ENCODE measurements around the gene KLHL10.
"Not testable (repeated sequence)": the region's sequence is repeated elsewhere in the genome, so short reads cannot be mapped to it uniquely, and the experiment has no call there.

KLHL10 gene

DNA sequence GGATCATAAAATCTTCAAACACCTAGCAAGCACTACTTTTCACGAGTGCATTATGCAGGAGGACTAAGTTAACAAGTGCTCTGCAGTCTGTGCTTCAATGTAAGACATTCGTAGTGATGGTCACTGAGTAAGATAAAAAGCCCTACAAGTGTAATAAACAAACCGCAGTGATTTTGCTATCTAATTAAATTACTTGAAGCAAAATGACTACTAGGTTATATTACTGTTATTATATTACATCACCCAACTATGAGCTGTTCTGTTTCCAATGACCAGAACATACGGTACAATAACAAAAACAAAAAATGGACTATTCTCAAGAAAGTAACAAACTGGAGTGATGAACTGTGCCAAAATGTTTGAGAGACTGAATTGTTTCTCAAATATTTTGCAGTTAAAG, 11.2 kb downstream of the KLHL10 start:
- in situ Hi-C loops (cut with MboI; ENCODE audit: low sequenced_read_pairs): no loop called here

DNA sequence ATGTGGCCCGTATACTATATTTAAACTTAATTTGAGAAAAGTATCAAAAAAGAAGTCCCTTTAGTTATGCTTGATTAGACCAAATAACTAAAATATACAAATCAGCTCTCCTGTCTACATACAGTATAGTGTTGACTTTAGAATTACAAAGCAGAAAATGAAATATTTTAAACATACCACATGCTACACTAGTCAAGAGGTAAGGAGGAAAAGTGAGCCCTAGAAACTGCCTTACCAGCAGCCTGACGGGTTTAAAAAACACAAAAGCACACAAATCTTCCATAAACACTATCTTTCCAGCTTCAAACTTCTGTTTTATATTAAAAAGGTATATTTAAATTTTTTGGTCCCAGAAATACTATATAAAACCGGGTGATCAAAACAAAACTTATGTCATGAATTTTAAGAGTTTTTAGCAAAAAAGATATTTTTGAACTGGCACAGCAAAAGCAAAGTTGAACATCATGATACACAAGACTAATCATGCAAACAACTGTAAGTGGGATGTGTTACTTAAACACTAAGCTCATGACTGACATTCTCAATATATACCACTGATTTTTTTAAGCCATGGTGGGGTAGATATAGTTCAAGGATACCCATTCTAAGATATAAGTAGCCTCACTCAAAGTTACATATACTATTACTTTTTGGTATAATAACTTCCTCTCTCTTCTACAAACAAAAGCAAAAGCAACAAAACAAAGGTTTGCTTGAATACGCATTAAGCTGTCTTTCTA, 11.8 kb downstream of the KLHL10 start:
- in situ Hi-C loops (cut with MboI; ENCODE audit: low sequenced_read_pairs): no loop called here

DNA sequence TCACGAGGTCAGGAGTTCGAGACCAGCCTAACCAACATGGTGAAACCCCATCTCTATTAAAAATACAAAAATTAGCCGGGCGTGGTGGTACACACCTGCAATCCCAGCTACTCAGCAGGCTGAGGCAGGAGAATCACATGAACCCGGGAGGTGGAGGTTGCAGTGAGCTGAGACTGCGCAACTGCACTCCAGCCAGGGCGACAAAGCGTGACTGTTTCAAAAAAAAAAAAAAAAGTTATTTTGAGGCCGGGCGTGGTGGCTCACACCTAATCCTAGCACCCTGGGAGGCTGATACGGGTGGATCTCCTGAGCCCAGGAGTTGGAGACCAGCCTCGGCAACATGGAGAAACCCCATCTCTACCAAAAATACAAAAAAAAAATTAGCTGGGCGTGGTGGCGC, 13.8 kb downstream of the KLHL10 start:
- in situ Hi-C loops (cut with MboI; ENCODE audit: low sequenced_read_pairs): not testable (repeated sequence)

DNA sequence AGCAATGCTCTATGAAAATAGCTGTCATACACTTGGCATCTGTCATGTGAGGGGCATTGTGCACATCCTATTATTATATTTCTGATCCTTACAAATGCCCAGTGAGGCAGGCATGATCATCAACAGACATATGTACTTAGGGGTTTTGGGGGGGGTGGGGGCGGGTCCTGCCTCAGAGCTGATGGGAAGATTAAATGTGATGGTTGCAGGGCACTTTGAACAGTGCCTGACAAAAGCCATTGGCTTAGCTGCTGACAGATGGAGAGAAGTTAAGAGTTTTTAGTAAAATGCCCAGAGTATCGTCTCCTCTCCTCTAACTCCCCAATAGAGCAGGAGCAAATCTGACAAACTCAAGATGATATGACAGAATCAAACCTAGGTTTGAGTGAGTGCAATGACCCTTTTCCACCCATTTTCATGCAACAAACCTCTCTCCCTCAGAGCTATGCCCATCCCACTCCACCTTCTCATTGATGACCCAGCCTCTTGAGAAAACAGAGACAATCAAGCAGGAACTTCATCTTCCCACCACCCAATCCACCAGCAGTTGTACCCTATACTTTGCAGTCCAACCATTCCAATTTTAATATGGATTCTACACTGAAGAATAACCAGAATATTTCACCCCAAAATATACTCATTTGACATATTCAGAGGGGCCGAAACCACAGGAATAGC, 22.8 kb downstream of the KLHL10 start:
- in situ Hi-C loops (cut with MboI; ENCODE audit: low sequenced_read_pairs): no loop called here

DNA sequence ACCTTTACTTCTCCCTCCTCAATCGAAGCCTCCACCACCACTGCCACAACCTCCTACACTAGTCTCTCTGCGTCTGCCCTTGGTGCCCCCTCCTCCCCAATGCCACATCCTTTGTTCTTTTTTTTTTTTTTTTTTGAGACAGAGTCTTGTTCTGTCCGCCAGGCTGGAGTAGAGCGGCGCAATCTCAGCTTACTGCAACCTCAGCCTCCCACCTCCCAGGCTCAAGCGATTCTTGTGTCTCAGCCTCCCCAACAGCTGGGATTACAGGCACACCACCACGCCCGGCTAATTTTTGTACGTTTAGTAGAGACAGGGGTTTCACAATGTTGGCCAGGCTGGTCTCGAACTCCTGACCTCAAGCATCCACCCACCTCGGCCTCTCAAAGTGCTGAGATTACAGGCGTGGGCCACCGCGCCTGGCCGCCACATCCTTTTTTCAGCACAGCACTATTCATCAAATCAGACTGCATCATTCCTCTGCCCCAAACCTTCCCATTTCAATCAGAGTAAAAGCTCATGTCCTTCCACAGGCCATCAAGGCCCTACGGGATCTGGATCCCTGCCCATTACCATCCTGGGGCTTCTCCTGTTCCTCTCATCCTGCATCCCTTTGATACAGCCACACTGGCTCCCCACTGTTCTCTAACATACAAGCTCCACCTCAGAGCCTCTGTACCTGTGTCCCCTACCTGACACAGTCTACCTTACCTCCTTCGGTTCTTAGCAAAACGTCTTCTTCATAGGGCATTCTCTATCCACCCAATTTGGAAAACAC, 25.6 kb downstream of the KLHL10 start:
- in situ Hi-C loops (cut with MboI; ENCODE audit: low sequenced_read_pairs): no loop called here

DNA sequence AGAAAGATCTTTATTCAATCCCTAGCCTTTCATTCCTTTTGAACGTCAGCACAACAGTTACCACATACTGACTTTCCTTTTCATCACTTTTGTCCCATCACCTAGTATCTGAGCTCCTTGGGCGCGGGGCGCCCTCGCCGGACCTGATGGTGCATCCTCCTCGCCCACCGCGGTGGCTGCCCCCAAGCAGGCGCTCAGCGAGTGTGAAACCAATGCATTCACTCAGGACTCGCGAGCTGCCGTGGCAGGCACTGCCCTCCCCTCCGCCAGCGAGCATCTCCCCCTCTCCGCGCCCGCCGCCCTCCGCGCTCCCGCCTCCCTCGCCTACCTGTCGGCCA, 26.8 kb downstream of the KLHL10 start:
- in situ Hi-C loops (cut with MboI; ENCODE audit: low sequenced_read_pairs): no loop called here

DNA sequence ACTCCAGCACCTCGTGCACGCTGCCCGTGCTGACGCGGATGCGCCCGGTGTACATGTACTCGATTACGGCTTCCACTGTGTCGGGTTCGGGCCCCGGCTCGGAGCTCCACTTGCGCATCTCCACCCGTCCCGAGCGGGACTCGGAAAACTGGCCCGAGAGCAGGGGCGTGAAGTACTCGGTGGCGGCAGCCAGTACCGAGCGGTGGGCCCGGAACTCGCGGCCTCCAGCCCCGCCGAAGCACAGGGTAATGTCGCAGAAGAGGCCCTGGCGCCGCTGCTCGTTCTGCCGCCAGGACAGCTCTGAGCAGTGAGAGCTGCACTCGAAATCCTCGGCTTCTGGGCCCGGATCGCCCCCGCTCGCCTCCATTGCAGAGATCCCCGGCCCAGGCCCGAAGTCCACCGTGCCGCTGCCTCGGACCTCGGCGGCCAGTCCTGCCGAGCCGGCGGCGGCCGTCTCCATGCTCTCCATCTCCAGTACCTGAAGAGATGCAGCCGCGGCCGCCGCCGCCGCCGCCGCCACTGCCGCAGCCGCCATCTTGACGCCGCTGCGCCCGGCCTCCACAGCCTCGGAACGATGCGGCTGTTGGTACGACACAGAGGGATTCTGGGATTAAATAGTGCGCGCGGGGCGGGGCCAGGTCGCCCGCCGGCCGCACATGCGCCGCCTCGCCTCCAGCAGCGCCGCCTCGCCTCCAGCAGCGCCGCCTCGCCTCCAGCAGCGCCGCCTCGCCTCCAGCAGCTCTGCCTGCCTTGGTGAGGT, 27.4 kb downstream of the KLHL10 start, which contains the start of gene KLHL11:
KLHL11 (minus strand) TSS at position 588 of the 760 bp plus-strand sequence; CDS start at position 535, 53 bp downstream.
- in situ Hi-C loops (cut with MboI; ENCODE audit: low sequenced_read_pairs): no loop called here

DNA sequence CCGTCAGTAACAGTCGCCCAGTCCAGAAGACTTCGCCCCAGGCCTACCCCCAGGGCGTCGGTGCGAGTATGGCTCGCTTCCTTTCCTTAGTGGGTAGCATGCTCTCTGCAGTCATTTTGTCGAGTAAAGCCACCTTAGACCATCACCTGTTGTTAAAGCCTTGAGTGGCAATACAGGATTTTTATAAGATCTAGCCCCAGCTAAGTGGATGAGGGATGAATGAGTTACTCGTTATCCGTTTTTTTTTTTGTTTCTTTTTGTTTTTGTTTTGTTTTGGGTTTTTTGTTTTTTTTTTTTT, 27.9 kb downstream of the KLHL10 start:
- in situ Hi-C loops (cut with MboI; ENCODE audit: low sequenced_read_pairs): no loop called here

DNA sequence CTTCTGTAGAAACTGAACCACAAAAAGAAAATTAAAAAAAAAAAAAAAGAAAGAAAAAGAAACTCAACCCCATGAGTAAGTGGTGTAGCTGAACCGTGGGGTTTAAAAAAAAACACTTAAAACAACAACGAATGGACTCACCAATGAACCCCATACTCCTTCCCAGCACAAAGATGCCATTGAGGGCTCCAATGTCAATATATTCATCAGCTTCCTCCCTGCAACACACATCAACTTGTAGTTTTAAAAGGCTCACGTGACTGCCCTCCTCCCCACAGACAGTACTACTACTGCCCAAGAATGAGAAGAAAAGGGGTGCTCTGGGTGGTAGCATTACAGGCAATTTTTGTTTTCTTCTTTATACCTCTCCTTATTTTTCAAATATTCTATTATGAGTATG, 30.9 kb downstream of the KLHL10 start:
- in situ Hi-C loops (cut with MboI; ENCODE audit: low sequenced_read_pairs): no loop called here

DNA sequence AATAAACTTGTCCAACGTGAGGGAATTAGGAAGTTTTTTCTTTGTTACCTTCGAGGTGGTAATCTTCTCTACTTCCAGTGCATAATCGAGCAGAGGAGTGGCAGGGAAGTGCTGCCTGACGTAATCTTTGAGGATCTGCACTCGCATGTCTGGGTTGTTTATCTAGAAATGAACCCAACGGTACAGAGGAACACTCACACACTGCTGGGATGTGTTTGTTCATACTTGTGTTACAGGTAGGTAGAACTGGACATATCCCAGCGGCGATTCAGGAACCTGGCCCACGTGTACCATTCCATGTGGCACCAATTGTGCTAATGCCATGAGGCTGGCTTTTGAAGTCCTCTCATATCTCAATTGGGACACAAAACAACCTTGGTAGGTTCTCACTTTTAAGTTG, 31.8 kb downstream of the KLHL10 start:
- in situ Hi-C loops (cut with MboI; ENCODE audit: low sequenced_read_pairs): no loop called here

DNA sequence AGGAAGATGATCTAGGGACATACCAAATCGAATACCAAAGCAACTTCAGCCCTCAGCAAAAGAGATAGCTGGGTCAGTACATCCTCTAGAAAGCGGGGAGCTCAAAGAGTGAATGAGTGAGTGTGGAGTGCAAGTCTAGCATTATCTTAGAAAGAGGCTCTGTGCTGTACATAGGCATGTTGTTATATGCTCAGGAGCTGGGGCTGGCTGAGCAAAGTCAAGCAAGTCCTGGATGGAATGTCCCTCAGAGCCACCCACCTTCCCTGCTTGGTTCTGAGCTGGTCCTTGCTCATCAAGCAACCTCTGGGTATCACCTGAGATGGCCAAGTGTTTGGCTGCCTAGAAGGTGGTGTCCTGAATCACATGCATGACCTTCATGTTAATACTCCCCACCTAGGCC, 32.5 kb downstream of the KLHL10 start:
- in situ Hi-C loops (cut with MboI; ENCODE audit: low sequenced_read_pairs): no loop called here

DNA sequence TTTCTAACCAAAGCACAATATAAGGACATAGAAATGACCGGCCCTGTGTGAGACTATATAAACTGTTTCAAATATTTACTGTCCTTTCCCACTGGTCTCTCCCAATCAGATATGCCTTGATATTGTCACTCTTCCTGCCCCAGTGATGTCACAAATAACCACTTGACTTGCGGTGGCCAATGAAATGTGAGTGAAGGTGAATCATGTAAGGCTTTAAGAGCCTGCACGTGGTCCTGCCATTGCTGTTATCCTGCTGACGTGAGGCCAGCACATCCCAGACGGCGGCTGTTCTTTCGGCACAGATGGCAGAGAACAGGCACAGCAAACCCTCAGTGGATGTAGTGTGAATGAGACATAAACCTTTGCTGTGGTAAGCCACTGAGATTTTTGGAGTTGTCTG, 33.0 kb downstream of the KLHL10 start:
- in situ Hi-C loops (cut with MboI; ENCODE audit: low sequenced_read_pairs): no loop called here

DNA sequence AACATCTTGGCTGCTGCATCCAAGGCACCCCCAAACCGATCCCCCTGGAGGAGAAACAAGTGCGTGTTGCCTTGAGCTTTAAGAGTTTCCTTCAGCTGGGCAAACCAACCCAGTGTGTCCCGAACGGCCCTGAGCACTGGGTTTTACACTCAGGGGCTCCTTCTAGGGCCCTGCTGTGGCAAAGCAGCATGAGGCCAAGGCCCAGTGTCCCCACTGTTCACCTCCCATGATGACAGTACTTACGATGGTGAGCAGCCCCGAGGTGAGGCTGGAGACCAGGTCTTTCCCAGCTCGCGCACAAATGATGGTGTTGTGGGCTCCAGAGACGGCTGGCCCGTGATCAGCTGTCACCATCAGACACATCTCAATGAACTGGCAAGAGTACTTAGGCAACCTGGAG, 34.2 kb downstream of the KLHL10 start:
- in situ Hi-C loops (cut with MboI; ENCODE audit: low sequenced_read_pairs): no loop called here

DNA sequence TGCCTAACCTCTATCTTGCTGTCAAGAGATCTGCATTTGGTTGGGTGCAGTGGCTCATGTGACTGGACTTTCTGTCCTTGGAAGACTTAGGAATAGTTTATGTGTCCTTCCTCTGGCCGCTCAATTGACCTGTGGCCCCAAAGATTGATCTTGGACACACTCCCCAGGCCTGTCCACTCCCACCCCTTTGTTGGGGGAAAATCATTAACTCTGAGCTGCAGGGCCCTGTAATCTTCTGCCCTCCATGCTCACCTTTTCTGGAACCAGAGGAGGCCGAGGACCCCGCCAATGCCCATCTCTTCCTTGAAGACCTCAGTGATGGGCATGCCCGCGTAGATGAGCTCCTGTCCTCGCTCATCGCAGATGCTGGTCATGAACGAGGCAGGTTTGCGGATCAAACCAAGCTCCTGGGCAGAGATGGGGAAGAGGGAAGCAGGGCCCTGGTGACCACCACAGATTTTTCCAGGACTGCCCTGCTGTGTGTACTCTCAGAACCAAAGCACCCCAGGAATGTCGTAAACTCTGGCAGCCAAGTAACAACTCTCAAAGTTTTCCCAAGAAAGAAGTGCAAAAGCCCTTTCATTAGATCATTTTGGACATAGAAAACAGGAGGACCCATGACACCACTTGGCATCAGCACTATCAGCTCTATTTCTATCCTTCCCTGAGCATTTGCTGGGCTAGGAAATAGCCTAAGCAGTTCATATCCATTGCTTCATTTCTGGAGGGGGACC, 36.1 kb downstream of the KLHL10 start:
- in situ Hi-C loops (cut with MboI; ENCODE audit: low sequenced_read_pairs): no loop called here

DNA sequence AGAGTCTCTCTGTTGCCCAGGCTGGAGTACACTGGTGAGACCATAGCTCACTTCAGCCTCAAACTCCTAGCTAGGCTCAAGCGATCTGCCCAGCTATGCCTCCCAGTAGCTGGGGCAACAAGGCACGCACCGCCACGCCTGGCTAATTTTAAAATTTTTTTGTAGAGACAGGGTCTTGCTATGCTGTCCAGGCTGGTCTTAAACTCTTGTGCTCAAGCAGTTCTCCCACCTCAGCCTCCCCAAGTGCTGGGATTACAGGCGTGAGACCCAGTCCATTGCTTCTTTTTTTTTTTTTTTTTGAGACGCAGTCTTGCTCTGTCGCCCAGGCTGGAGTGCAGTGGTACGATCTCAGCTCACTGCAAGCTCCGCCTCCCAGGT, 36.7 kb downstream of the KLHL10 start:
- in situ Hi-C loops (cut with MboI; ENCODE audit: low sequenced_read_pairs): not testable (repeated sequence)

DNA sequence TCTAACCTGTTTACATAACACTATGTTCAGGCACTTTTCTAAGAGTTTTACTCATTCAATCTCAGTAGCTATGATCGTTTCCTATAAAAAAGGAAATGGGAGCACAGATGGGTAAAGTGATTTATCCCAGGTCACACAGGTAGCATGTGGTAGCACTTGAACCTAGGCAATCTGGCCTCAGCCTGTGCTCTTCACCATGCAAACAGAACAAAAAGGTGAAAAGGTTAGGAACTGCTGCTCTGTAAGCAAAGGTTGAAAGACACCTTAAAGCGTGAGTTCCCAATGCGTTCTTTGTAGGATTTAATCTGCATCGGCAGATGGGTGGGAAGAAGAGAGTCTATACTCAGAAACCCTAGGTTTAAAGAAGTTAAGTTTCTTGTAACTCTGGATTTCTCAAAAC, 42.5 kb downstream of the KLHL10 start:
- in situ Hi-C loops (cut with MboI; ENCODE audit: low sequenced_read_pairs): no loop called here

DNA sequence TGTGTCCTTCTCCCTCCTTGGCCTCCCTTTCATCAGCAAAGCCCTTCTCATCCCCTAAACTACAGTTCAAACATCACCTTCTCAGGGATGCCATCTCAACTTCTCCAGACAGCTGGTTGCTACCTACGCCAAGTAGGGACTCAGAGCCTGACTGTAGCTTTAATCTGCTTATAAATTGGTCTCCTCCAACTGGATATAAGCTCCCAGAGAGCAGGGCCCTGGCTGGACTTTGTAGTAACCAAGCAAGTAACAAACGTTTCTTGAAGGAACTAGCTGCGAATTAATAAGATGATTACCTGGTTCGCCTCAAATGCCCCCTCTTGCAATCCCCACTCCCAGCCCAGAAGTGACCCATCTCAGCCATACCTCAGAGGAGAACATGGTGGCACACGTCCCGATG, 45.1 kb downstream of the KLHL10 start:
- in situ Hi-C loops (cut with MboI; ENCODE audit: low sequenced_read_pairs): no loop called here

DNA sequence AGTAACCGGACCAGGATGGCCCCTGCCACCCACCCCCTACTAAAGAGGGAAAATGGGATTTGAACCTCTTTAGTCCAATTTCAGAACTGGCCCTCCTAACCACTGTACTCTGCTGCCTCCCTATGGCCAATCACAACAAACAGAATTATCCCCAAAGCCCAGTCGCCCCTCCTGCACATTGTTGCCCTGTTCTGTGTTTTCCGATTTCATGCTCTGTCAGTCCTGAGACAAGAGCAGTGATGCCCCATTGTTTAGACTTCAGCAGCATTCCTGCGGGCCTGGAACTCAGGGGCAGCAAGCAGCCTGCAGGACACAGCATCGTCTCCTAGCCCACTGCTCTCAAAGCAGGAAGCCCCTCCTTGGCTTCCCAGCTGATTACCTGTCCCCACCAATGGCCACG, 48.1 kb downstream of the KLHL10 start:
- in situ Hi-C loops (cut with MboI; ENCODE audit: low sequenced_read_pairs): no loop called here

DNA sequence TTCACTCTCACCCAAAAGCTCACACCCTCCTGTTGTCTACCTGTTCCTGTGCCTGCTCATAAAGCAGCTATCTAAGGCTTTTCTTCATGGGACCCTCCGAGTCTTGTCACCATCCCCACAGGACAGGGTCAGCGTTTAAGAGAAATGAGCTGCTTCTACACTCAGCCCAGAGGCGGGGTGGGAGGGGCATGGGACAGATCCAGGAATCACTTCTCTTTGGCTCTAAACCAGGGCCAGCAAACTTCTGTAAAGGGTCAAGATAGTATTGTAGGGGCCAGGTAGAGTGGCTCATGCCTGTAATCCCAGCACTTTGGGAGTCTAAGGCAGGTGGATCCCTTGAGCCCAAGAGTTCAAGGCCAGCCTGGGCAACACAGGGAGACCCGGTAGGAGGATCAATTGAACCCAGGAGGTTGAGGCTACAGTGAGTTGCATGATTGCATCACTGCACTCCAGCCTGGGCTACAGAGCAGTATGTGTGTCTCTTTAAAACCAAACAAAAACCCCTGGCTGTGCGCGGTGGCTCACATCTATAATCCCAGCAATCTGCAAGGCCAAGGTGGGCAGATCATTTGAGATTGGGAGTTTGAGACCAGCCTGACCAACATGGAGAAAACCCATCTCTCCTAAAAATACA, 50.8 kb downstream of the KLHL10 start:
- in situ Hi-C loops (cut with MboI; ENCODE audit: low sequenced_read_pairs): no loop called here
